Endodermal cell (in vitro differentiated cells): ENCODE results near the gene AQP12B. TPM values are rescaled to one million over a fixed set of nuclear protein-coding genes. Genes with fewer than 3 reads are reported as not detected.

Experiments
- DNase-seq: peaks from one replicate; pipeline ENCODE4 v3.0.0-alpha.2; 2017
- H3K27ac ChIP-seq: 2 replicates; pipeline ENCODE4 v1.5.1; 2013; ENCODE audit warnings: mild to moderate bottlenecking, low read depth, low read length, moderate library complexity
- H3K27me3 ChIP-seq: 2 replicates; pipeline ENCODE4 v1.6.1; 2013; ENCODE audit warnings: mild to moderate bottlenecking, low read length, moderate library complexity; ENCODE audit not compliant: insufficient read depth, control insufficient read depth, poor library complexity, severe bottlenecking
- H3K36me3 ChIP-seq: 2 replicates; pipeline ENCODE4 v1.7.0; 2013; ENCODE audit warnings: mild to moderate bottlenecking, low read length, moderate library complexity; ENCODE audit not compliant: control insufficient read depth, insufficient read depth
- H3K4me1 ChIP-seq: one replicate; pipeline ENCODE4 v1.7.0; 2013; ENCODE audit warnings: low read length; ENCODE audit not compliant: control insufficient read depth, insufficient read depth
- H3K4me3 ChIP-seq: 2 replicates; pipeline ENCODE4 v1.5.1; 2013; ENCODE audit warnings: mild to moderate bottlenecking, low read length, moderate library complexity
- H3K9ac ChIP-seq: 2 replicates; pipeline ENCODE4 v1.6.1; 2013; ENCODE audit warnings: mild to moderate bottlenecking, low read length, moderate library complexity; ENCODE audit not compliant: poor library complexity, severe bottlenecking; ENCODE audit errors: extremely low read depth
- H3K9me3 ChIP-seq: 2 replicates; pipeline ENCODE4 v1.6.1; 2013; ENCODE audit warnings: mild to moderate bottlenecking, low read length, moderate library complexity; ENCODE audit not compliant: control insufficient read depth
- H3K27ac Mint-ChIP-seq: 2 replicates; pipeline ENCODE4 v1.8.0; 2020; ENCODE audit warnings: mixed read lengths
- H3K27me3 Mint-ChIP-seq: 2 replicates; pipeline ENCODE4 v1.8.0; 2021; ENCODE audit warnings: mild to moderate bottlenecking, mixed read lengths; ENCODE audit not compliant: insufficient read depth
- H3K36me3 Mint-ChIP-seq: 2 replicates; pipeline ENCODE4 v1.8.0; 2020; ENCODE audit warnings: low read depth, mixed read lengths
- H3K4me1 Mint-ChIP-seq: 2 replicates; pipeline ENCODE4 v1.8.0; 2020; ENCODE audit warnings: mixed read lengths
- H3K4me3 Mint-ChIP-seq: 2 replicates; pipeline ENCODE4 v1.8.0; 2020; ENCODE audit warnings: mild to moderate bottlenecking, moderate library complexity, mixed read lengths
- H3K9me3 Mint-ChIP-seq: 2 replicates; pipeline ENCODE4 v1.8.0; 2020; ENCODE audit warnings: mild to moderate bottlenecking, mixed read lengths
- CTCF ChIP-seq: fragments of 200-600 bp; sonication (generic); conservative IDR thresholded peaks from 2 replicates; pipeline ENCODE4 v1.5.0; 2021; ENCODE audit warnings: antibody characterized with exemption, mild to moderate bottlenecking
- WGBS, 2 experiments: methylation state at CpG; one replicate each; pipeline versions ENCODE4 v1.1.5 to v1.1.7; 2013; ENCODE audit warnings: missing lambda C conversion rate in 2 of 2, mixed read lengths in 1 of 2; ENCODE audit not compliant: insufficient coverage in 1 of 2, insufficient read length in 1 of 2; 5-methylcytosine and 5-hydroxymethylcytosine counted together
- total RNA-seq, 2 donors: library from RNA; stranded (reverse); fragmentation: NEBNext Ultra II Directional in 1 of 2; extraction: Animal tissue kit (Norgen Biotek cat#: 25700) in 1 of 2; gene quantifications; 2 replicates in 1 of 2; 3 replicates in 1 of 2; pipeline ENCODE4 v1.2.1, GENCODE V29; 2021

The AQP12B gene
- total RNA-seq, 2 donors from 2014 or later, result not detected

GRCh38 chr2:240645346-240645745, 37.3 kb downstream of the AQP12B start:
- Histone ChIP-seq H3K9me3 (no peaks in the 10 kb centered on the region), H3K4me1 (no peaks in the 10 kb centered on the region), H3K27ac (no peak overlapping the region), H3K9ac (no peak overlapping the region), H3K36me3 (no peaks in the 10 kb centered on the region), H3K27me3 (no peaks in the 10 kb centered on the region), H3K4me3 (no peak overlapping the region)
- no peak for TF ChIP-seq CTCF
- Mint-ChIP-seq H3K27ac (no peak overlapping the region), H3K4me1 (peaks cover 17% of the 10 kb centered on the region), H3K36me3 (no peaks in the 10 kb centered on the region), H3K4me3 (no peak overlapping the region), H3K9me3 (no peaks in the 10 kb centered on the region), H3K27me3 (peaks cover 14% of the 10 kb centered on the region)
- 91 to 95% methylated on average over 6 to 10 of the region's 10 CpGs for WGBS, 2 experiments
- DNase-seq, result peak; percentile 20

GRCh38 chr2:240644859-240645301, 37.8 kb downstream of the AQP12B start:
- Histone ChIP-seq H3K27me3 (peaks cover 1% of the 10 kb centered on the region), H3K4me1 (no peaks in the 10 kb centered on the region), H3K4me3 (no peak overlapping the region), H3K9ac (no peak overlapping the region), H3K36me3 (no peaks in the 10 kb centered on the region), H3K9me3 (no peaks in the 10 kb centered on the region), H3K27ac (no peak overlapping the region)
- no peaks in the 10 kb centered on the region for H3K9me3 Mint-ChIP-seq
- H3K36me3 Mint-ChIP-seq, result no peaks in the 10 kb centered on the region
- no peak overlapping the region for H3K4me3 Mint-ChIP-seq
- no peak overlapping the region for H3K27ac Mint-ChIP-seq
- peaks cover 12% of the 10 kb centered on the region for H3K27me3 Mint-ChIP-seq
- H3K4me1 Mint-ChIP-seq, result peaks cover 14% of the 10 kb centered on the region
- 80 to 90% methylated on average over 6 to 8 of the region's 8 CpGs for WGBS, 2 experiments
- peak; percentile 48 for DNase-seq
- TF ChIP-seq CTCF, result no peak

GRCh38 chr2:240644171-240644651, 38.5 kb downstream of the AQP12B start:
- peaks cover 8% of the 10 kb centered on the region for H3K27me3 ChIP-seq
- Mint-ChIP-seq H3K36me3 (no peaks in the 10 kb centered on the region), H3K27me3 (peaks cover 14% of the 10 kb centered on the region), H3K4me1 (peaks cover 9% of the 10 kb centered on the region), H3K9me3 (no peaks in the 10 kb centered on the region), H3K4me3 (no peak overlapping the region), H3K27ac (no peak overlapping the region)
- no peak for TF ChIP-seq CTCF
- no peaks in the 10 kb centered on the region for H3K4me1 ChIP-seq
- no peak overlapping the region for H3K9ac ChIP-seq
- no peak overlapping the region for H3K4me3 ChIP-seq
- H3K27ac ChIP-seq, result no peak overlapping the region
- WGBS, 2 experiments, result 92 to 98% methylated on average over 8 to 14 of the region's 14 CpGs
- H3K9me3 ChIP-seq, result no peaks in the 10 kb centered on the region
- H3K36me3 ChIP-seq, result no peaks in the 10 kb centered on the region
- DNase-seq, result peak; percentile 42
